ENCODE results near the gene PTPRE.

The PTPRE gene

GRCh38 chr10:128031216-128031615, 124.3 kb downstream of the PTPRE start:
- Histone ChIP-seq H3K27me3 (ENCODE audit: control insufficient read depth, insufficient read depth, low read length) (no peaks in the 10 kb centered on the region), H3K27ac (ENCODE audit: low read depth, low read length) (no peak overlapping the region), H3K4me3 (ENCODE audit: low read depth, low read length) (no peak overlapping the region), H3K4me1 (ENCODE audit: control insufficient read depth, insufficient read depth, low read length) (no peaks in the 10 kb centered on the region), H3K36me3 (ENCODE audit: control insufficient read depth, insufficient read depth, low read length) (no peaks in the 10 kb centered on the region), H3K9ac (ENCODE audit: low read depth, low read length) (no peak overlapping the region), H3K9me3 (ENCODE audit: control insufficient read depth, insufficient read depth, low read length) (no peaks in the 10 kb centered on the region)

- no peaks in the 10 kb centered on the region for H3K27me3 ChIP-seq (ENCODE audit: control insufficient read depth, insufficient read depth, low read length)
- no peaks in the 10 kb centered on the region for H3K9me3 ChIP-seq (ENCODE audit: control insufficient read depth, insufficient read depth, low read length)
- no peak overlapping the region for H3K9ac ChIP-seq (ENCODE audit: low read depth, low read length)
- no peaks in the 10 kb centered on the region for H3K36me3 ChIP-seq (ENCODE audit: control insufficient read depth, insufficient read depth, low read length)
- no peak overlapping the region for H3K27ac ChIP-seq (ENCODE audit: low read depth, low read length)
- no peaks in the 10 kb centered on the region for H3K4me1 ChIP-seq (ENCODE audit: control insufficient read depth, insufficient read depth, low read length)
- no peak overlapping the region for H3K4me3 ChIP-seq (ENCODE audit: low read depth, low read length)
These were observed 125.6 kb downstream of the PTPRE start for GRCh38 chr10:128032466-128032865.

- no peak overlapping the region for H3K9ac ChIP-seq (ENCODE audit: low read depth, low read length)
- H3K9me3 ChIP-seq (ENCODE audit: control insufficient read depth, insufficient read depth, low read length), result no peaks in the 10 kb centered on the region
- H3K36me3 ChIP-seq (ENCODE audit: control insufficient read depth, insufficient read depth, low read length), result no peaks in the 10 kb centered on the region
These were observed 128.7 kb downstream of the PTPRE start for GRCh38 chr10:128035557-128035973.

GRCh38 chr10:128036011-128036615, 129.2 kb downstream of the PTPRE start:
- Histone ChIP-seq H3K36me3 (ENCODE audit: control insufficient read depth, insufficient read depth, low read length) (no peaks in the 10 kb centered on the region), H3K27me3 (ENCODE audit: control insufficient read depth, insufficient read depth, low read length) (no peaks in the 10 kb centered on the region), H3K4me3 (ENCODE audit: low read depth, low read length) (no peak overlapping the region), H3K4me1 (ENCODE audit: control insufficient read depth, insufficient read depth, low read length) (no peaks in the 10 kb centered on the region), H3K9me3 (ENCODE audit: control insufficient read depth, insufficient read depth, low read length) (no peaks in the 10 kb centered on the region), H3K27ac (ENCODE audit: low read depth, low read length) (no peak overlapping the region), H3K9ac (ENCODE audit: low read depth, low read length) (no peak overlapping the region)

More at GRCh38 chr10:128035557-128035973, 128.7 kb downstream of the PTPRE start:
- Histone ChIP-seq H3K27ac (ENCODE audit: low read depth, low read length) (no peak overlapping the region), H3K4me3 (ENCODE audit: low read depth, low read length) (no peak overlapping the region), H3K4me1 (ENCODE audit: control insufficient read depth, insufficient read depth, low read length) (no peaks in the 10 kb centered on the region), H3K27me3 (ENCODE audit: control insufficient read depth, insufficient read depth, low read length) (no peaks in the 10 kb centered on the region)

GRCh38 chr10:128036746-128037543, 130.0 kb downstream of the PTPRE start:
- Histone ChIP-seq H3K9me3 (ENCODE audit: control insufficient read depth, insufficient read depth, low read length) (no peaks in the 10 kb centered on the region), H3K4me1 (ENCODE audit: control insufficient read depth, insufficient read depth, low read length) (no peaks in the 10 kb centered on the region), H3K27ac (ENCODE audit: low read depth, low read length) (no peak overlapping the region), H3K27me3 (ENCODE audit: control insufficient read depth, insufficient read depth, low read length) (no peaks in the 10 kb centered on the region), H3K36me3 (ENCODE audit: control insufficient read depth, insufficient read depth, low read length) (no peaks in the 10 kb centered on the region), H3K9ac (ENCODE audit: low read depth, low read length) (no peak overlapping the region), H3K4me3 (ENCODE audit: low read depth, low read length) (no peak overlapping the region)

GRCh38 chr10:128040096-128040495, 133.2 kb downstream of the PTPRE start:
- no peaks in the 10 kb centered on the region for H3K9me3 ChIP-seq (ENCODE audit: control insufficient read depth, insufficient read depth, low read length)
- H3K9ac ChIP-seq (ENCODE audit: low read depth, low read length), result no peak overlapping the region
- H3K4me1 ChIP-seq (ENCODE audit: control insufficient read depth, insufficient read depth, low read length), result no peaks in the 10 kb centered on the region
- no peak overlapping the region for H3K27ac ChIP-seq (ENCODE audit: low read depth, low read length)
- no peaks in the 10 kb centered on the region for H3K27me3 ChIP-seq (ENCODE audit: control insufficient read depth, insufficient read depth, low read length)
- H3K36me3 ChIP-seq (ENCODE audit: control insufficient read depth, insufficient read depth, low read length), result no peaks in the 10 kb centered on the region
- H3K4me3 ChIP-seq (ENCODE audit: low read depth, low read length), result no peak overlapping the region

GRCh38 chr10:128040681-128041080, 133.8 kb downstream of the PTPRE start:
- Histone ChIP-seq H3K36me3 (ENCODE audit: control insufficient read depth, insufficient read depth, low read length) (no peaks in the 10 kb centered on the region), H3K4me3 (ENCODE audit: low read depth, low read length) (no peak overlapping the region), H3K4me1 (ENCODE audit: control insufficient read depth, insufficient read depth, low read length) (no peaks in the 10 kb centered on the region), H3K9me3 (ENCODE audit: control insufficient read depth, insufficient read depth, low read length) (no peaks in the 10 kb centered on the region), H3K27me3 (ENCODE audit: control insufficient read depth, insufficient read depth, low read length) (no peaks in the 10 kb centered on the region), H3K9ac (ENCODE audit: low read depth, low read length) (no peak overlapping the region), H3K27ac (ENCODE audit: low read depth, low read length) (no peak overlapping the region)

- Histone ChIP-seq H3K27ac (ENCODE audit: low read depth, low read length) (no peak overlapping the region), H3K4me3 (ENCODE audit: low read depth, low read length) (no peak overlapping the region), H3K9me3 (ENCODE audit: control insufficient read depth, insufficient read depth, low read length) (no peaks in the 10 kb centered on the region), H3K27me3 (ENCODE audit: control insufficient read depth, insufficient read depth, low read length) (no peaks in the 10 kb centered on the region), H3K36me3 (ENCODE audit: control insufficient read depth, insufficient read depth, low read length) (no peaks in the 10 kb centered on the region), H3K9ac (ENCODE audit: low read depth, low read length) (no peak overlapping the region), H3K4me1 (ENCODE audit: control insufficient read depth, insufficient read depth, low read length) (no peaks in the 10 kb centered on the region)
These were observed 135.3 kb downstream of the PTPRE start for GRCh38 chr10:128042131-128042610.

GRCh38 chr10:128043259-128044045, 136.5 kb downstream of the PTPRE start:
- no peaks in the 10 kb centered on the region for H3K36me3 ChIP-seq (ENCODE audit: control insufficient read depth, insufficient read depth, low read length)
- H3K27ac ChIP-seq (ENCODE audit: low read depth, low read length), result no peak overlapping the region
- H3K4me3 ChIP-seq (ENCODE audit: low read depth, low read length), result no peak overlapping the region
- no peaks in the 10 kb centered on the region for H3K27me3 ChIP-seq (ENCODE audit: control insufficient read depth, insufficient read depth, low read length)
- no peak overlapping the region for H3K9ac ChIP-seq (ENCODE audit: low read depth, low read length)
- no peaks in the 10 kb centered on the region for H3K9me3 ChIP-seq (ENCODE audit: control insufficient read depth, insufficient read depth, low read length)
- H3K4me1 ChIP-seq (ENCODE audit: control insufficient read depth, insufficient read depth, low read length), result peaks cover 4% of the 10 kb centered on the region; the same call in 1 of the 2 replicates

GRCh38 chr10:128044186-128044585, 137.3 kb downstream of the PTPRE start:
- Histone ChIP-seq H3K4me3 (ENCODE audit: low read depth, low read length) (no peak overlapping the region), H3K4me1 (ENCODE audit: control insufficient read depth, insufficient read depth, low read length) (peaks cover 4% of the 10 kb centered on the region; the same call in 1 of the 2 replicates), H3K27ac (ENCODE audit: low read depth, low read length) (no peak overlapping the region), H3K36me3 (ENCODE audit: control insufficient read depth, insufficient read depth, low read length) (no peaks in the 10 kb centered on the region), H3K9ac (ENCODE audit: low read depth, low read length) (no peak overlapping the region), H3K9me3 (ENCODE audit: control insufficient read depth, insufficient read depth, low read length) (no peaks in the 10 kb centered on the region), H3K27me3 (ENCODE audit: control insufficient read depth, insufficient read depth, low read length) (no peaks in the 10 kb centered on the region)
